DOHH2 (cell line): ENCODE data around the gene UBN1.

Experiments used
- H3F3A ChIP-seq: fragments of 200-600 bp; sonication (generic), shearing (Covaris generic); 2 replicates; pipeline ENCODE4 v1.6.0; 2016; ENCODE audit warnings: antibody characterized with exemption, mild to moderate bottlenecking; ENCODE audit not compliant: control insufficient read depth, insufficient read depth
- H3K27ac ChIP-seq: fragments of 200-600 bp; sonication (generic); 2 replicates; pipeline ENCODE4 v1.5.1; 2014; ENCODE audit warnings: low read depth, mild to moderate bottlenecking, low read length, moderate library complexity
- H3K27me3 ChIP-seq: fragments of 200-600 bp; sonication (generic); 2 replicates; pipeline ENCODE4 v1.6.1; 2014; ENCODE audit warnings: mild to moderate bottlenecking, low read length, mixed read lengths; ENCODE audit not compliant: control insufficient read depth
- H3K36me3 ChIP-seq: fragments of 200-600 bp; sonication (generic); 2 replicates; pipeline ENCODE4 v1.6.1; 2014; ENCODE audit warnings: mild to moderate bottlenecking, low read length, moderate library complexity, mixed read lengths; ENCODE audit not compliant: control insufficient read depth
- H3K4me1 ChIP-seq: fragments of 200-600 bp; sonication (generic); 2 replicates; pipeline ENCODE4 v1.6.1; 2014; ENCODE audit warnings: mild to moderate bottlenecking, low read length, mixed read lengths; ENCODE audit not compliant: control insufficient read depth
- H3K4me2 ChIP-seq: fragments of 200-600 bp; sonication (generic); 2 replicates; pipeline ENCODE4 v1.6.0; 2014; ENCODE audit warnings: mild to moderate bottlenecking, low read length, moderate library complexity
- H3K4me3 ChIP-seq: fragments of 200-600 bp; sonication (generic); 2 replicates; pipeline ENCODE4 v1.5.1; 2014; ENCODE audit warnings: mild to moderate bottlenecking, low read length, mixed read lengths
- H3K79me2 ChIP-seq: fragments of 200-600 bp; sonication (generic); 2 replicates; pipeline ENCODE4 v1.6.1; 2014; ENCODE audit warnings: mild to moderate bottlenecking, low read length, mixed read lengths; ENCODE audit not compliant: control insufficient read depth
- H3K9me2 ChIP-seq: fragments of 200-600 bp; sonication (generic); replicated peaks from 2 replicates; pipeline ENCODE4 v1.6.1; 2014; ENCODE audit warnings: mild to moderate bottlenecking, low read length, mixed read lengths; ENCODE audit not compliant: control insufficient read depth
- H3K9me3 ChIP-seq: fragments of 200-600 bp; sonication (generic); 2 replicates; pipeline ENCODE4 v1.6.1; 2014; ENCODE audit warnings: antibody characterized with exemption, low read length, mixed read lengths; ENCODE audit not compliant: control insufficient read depth, insufficient read depth
- H4K20me1 ChIP-seq: fragments of 200-600 bp; sonication (generic); 2 replicates; pipeline ENCODE4 v1.6.0; 2014; ENCODE audit warnings: low read depth, mild to moderate bottlenecking, antibody characterized with exemption, low read length, moderate library complexity; ENCODE audit not compliant: control insufficient read depth, insufficient read depth
- EZH2phosphoT487 ChIP-seq: fragments of 200-600 bp; sonication (generic); IDR thresholded peaks from 2 replicates; pipeline ENCODE4 v1.6.1; 2017; ENCODE audit warnings: borderline replicate concordance, mild to moderate bottlenecking, antibody characterized with exemption, low read length, moderate library complexity, mixed read lengths
- TF ChIP-seq, protein P1 (sequence below): fragments of 200-600 bp; sonication (generic); IDR thresholded peaks from one replicate; pipeline ENCODE4 v1.5.1; 2014; ENCODE audit warnings: antibody characterized with exemption, mild to moderate bottlenecking, low read depth, low read length; ENCODE audit not compliant: poor library complexity, severe bottlenecking

UBN1 gene

DNA sequence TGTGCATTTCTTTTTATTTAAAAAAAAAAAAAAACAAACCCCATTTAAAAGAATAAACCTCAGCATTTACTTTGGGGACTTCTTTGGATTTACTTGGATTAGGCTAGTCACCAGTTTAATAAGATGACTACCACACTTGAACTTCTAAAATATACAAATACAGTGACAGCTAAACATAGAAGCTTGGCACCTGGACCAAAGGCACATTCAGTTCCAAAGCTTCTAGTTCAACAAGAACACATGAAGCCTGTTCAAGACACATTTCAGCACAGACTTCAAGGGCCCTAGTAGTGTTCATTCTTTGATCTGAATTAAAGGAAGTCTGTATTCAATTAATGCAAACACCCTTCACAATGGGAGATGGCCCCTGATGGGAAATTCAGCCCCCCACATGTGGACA lies 33.2 kb upstream of the UBN1 start:
- Histone ChIP-seq H3K27me3 (no peaks in the 10 kb centered on the region), H3K79me2 (no peaks in the 10 kb centered on the region), H3K27ac (no peak overlapping the region), H3K9me3 (no peaks in the 10 kb centered on the region), H3K4me2 (no peak overlapping the region), H3K36me3 (peaks cover 61% of the 10 kb centered on the region), H3K4me3 (no peak overlapping the region), H3K4me1 (no peaks in the 10 kb centered on the region), H4K20me1 (no peaks in the 10 kb centered on the region), H3F3A (no peaks in the 10 kb centered on the region), H3K9me2 (no peaks in the 10 kb centered on the region)
- TF ChIP-seq EZH2phosphoT487: no peak
- TF ChIP-seq, protein P1, sequence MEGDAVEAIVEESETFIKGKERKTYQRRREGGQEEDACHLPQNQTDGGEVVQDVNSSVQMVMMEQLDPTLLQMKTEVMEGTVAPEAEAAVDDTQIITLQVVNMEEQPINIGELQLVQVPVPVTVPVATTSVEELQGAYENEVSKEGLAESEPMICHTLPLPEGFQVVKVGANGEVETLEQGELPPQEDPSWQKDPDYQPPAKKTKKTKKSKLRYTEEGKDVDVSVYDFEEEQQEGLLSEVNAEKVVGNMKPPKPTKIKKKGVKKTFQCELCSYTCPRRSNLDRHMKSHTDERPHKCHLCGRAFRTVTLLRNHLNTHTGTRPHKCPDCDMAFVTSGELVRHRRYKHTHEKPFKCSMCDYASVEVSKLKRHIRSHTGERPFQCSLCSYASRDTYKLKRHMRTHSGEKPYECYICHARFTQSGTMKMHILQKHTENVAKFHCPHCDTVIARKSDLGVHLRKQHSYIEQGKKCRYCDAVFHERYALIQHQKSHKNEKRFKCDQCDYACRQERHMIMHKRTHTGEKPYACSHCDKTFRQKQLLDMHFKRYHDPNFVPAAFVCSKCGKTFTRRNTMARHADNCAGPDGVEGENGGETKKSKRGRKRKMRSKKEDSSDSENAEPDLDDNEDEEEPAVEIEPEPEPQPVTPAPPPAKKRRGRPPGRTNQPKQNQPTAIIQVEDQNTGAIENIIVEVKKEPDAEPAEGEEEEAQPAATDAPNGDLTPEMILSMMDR: no peak

DNA sequence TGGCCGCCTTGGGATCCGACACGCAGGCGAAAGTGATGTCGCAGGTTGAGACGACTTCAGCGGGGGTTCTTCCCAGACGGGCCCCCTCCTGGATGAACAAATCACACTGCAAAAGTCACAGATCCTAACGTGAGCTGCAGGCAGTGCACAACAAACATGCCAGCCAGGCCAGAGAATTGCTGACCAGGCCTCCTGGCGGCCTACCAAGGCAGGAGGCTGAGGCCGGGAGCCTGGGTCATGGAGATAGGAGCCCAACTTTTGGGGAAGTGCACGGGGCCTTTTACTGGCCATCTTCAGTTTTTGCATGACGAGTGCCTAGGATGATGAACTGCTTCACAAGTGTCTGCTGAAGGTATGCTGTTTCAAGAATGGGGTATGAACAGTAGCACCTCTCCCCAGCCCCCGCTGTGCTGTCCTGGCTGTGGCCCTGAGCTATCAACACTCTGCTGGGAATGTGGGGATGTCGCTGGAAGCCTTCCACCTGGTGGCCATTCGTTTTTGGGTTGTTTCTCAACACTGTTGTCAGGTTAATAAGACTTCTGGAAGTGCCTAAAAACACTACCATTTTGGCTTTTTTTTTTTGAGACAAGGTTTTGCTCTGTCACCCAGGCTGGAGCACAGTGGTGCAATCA lies 32.6 kb upstream of the UBN1 start:
- no peaks in the 10 kb centered on the region for H4K20me1 ChIP-seq
- H3K4me1 ChIP-seq: no peaks in the 10 kb centered on the region
- TF ChIP-seq, protein P1: no peak
- TF ChIP-seq EZH2phosphoT487: no peak
- H3F3A ChIP-seq: no peaks in the 10 kb centered on the region
- H3K9me3 ChIP-seq: no peaks in the 10 kb centered on the region
- no peak overlapping the region for H3K4me2 ChIP-seq
- no peaks in the 10 kb centered on the region for H3K79me2 ChIP-seq
- no peaks in the 10 kb centered on the region for H3K27me3 ChIP-seq
- no peak overlapping the region for H3K27ac ChIP-seq
- H3K9me2 ChIP-seq: no peaks in the 10 kb centered on the region
- peaks cover 63% of the 10 kb centered on the region for H3K36me3 ChIP-seq
- H3K4me3 ChIP-seq: no peak overlapping the region

DNA sequence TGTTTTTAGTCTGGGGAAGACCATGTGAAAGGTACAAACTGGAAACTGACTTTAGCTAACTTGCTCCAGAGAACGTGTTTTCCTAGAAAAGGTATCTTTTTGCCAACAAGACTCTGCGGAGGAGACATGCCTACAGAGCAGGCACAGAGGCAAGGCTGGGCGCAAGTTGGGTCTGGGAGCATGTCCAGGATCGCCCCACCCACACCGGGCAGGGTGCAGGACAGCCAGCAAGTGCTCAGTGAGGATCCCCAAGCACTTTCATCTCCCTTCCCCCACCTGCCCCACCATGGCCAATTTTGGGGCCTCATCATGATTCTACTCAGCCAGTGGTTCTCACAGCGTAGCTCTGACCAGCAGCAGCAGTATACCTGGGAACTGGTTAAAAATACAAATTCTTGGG lies 26.6 kb upstream of the UBN1 start:
- H3K27ac ChIP-seq: no peak overlapping the region
- peaks cover 67% of the 10 kb centered on the region for H3K36me3 ChIP-seq
- no peaks in the 10 kb centered on the region for H3K9me2 ChIP-seq
- TF ChIP-seq EZH2phosphoT487: no peak
- no peaks in the 10 kb centered on the region for H3K4me1 ChIP-seq
- H3K27me3 ChIP-seq: no peaks in the 10 kb centered on the region
- no peaks in the 10 kb centered on the region for H3K9me3 ChIP-seq
- H4K20me1 ChIP-seq: no peaks in the 10 kb centered on the region
- H3K4me3 ChIP-seq: no peak overlapping the region
- no peak overlapping the region for H3K4me2 ChIP-seq
- H3K79me2 ChIP-seq: no peaks in the 10 kb centered on the region
- no peaks in the 10 kb centered on the region for H3F3A ChIP-seq

DNA sequence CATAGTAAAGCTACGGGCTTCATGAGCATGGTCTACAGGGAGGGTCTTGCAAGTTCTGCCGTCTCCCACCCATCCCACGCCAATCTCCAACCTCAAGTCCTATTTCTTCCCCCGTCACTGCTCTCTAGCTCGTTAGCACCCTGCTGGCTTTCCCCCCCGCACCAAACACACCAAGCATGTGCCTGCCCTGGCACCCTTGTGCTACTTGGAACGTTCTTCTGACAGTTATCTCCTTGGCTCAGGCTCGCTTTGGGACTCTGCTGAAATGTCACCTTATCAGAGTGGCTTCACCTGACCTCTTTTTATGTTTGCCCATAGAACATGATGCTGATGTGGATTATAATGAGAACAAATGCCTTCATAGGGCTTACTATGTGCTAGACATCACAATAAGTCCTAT lies 22.1 kb upstream of the UBN1 start:
- Histone ChIP-seq H3K4me3 (no peak overlapping the region), H4K20me1 (no peaks in the 10 kb centered on the region), H3K36me3 (peaks cover 75% of the 10 kb centered on the region)

More for the DNA sequence above, 22.1 kb upstream of the UBN1 start:
- Histone ChIP-seq H3K4me2 (no peak overlapping the region), H3K9me3 (no peaks in the 10 kb centered on the region), H3F3A (no peaks in the 10 kb centered on the region), H3K4me1 (no peaks in the 10 kb centered on the region), H3K27ac (no peak overlapping the region), H3K79me2 (peaks cover 3% of the 10 kb centered on the region; the same call in 1 of the 2 replicates), H3K9me2 (no peaks in the 10 kb centered on the region), H3K27me3 (no peaks in the 10 kb centered on the region)
- TF ChIP-seq, protein P1: no peak
- TF ChIP-seq EZH2phosphoT487: no peak
